IPS-18a (cell line): ENCODE data around the gene SAP30L.

Experiments
- H3K27ac ChIP-seq: one replicate; pipeline ENCODE4 v1.5.1; 2013; ENCODE audit warnings: low read length
- H3K27me3 ChIP-seq: one replicate; pipeline ENCODE4 v1.6.1; 2013; ENCODE audit warnings: mild to moderate bottlenecking, low read length; ENCODE audit not compliant: control insufficient read depth, insufficient read depth
- H3K36me3 ChIP-seq: one replicate; pipeline ENCODE4 v1.6.1; 2013; ENCODE audit warnings: low read depth, low read length; ENCODE audit not compliant: control insufficient read depth
- H3K4me1 ChIP-seq: one replicate; pipeline ENCODE4 v1.6.1; 2013; ENCODE audit warnings: low read depth, low read length; ENCODE audit not compliant: control insufficient read depth
- H3K4me3 ChIP-seq: one replicate; pipeline ENCODE4 v1.5.1; 2013; ENCODE audit warnings: low read length
- H3K9ac ChIP-seq: one replicate; pipeline ENCODE4 v1.6.1; 2013; ENCODE audit warnings: mild to moderate bottlenecking, low read length, moderate library complexity
- H3K9me3 ChIP-seq: one replicate; pipeline ENCODE4 v1.6.1; 2013; ENCODE audit warnings: low read depth, low read length; ENCODE audit not compliant: control insufficient read depth

Gene SAP30L

DNA sequence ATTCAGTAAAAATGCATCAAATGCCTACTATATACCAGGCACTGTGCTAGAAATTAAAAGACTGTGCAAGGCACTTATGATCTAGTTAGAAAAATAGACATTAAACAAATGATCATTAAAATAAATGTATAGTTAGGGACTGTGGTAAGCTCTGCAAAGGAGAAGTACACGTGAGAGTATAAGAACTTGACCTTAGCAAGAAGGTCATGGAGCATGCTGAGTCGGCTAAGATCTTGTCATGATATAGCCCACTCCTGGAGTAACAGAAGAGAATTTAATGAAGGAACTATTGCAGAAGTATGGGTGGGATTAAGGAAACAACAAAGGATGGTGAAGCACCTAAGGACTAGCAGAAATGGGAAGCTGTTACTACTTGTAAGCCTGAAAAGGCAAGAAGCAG, 23.5 kb upstream of the SAP30L start:
- Histone ChIP-seq H3K9ac (no peak overlapping the region), H3K4me3 (no peak overlapping the region), H3K4me1 (no peaks in the 10 kb centered on the region), H3K27ac (no peak overlapping the region), H3K9me3 (no peaks in the 10 kb centered on the region), H3K27me3 (no peaks in the 10 kb centered on the region), H3K36me3 (no peaks in the 10 kb centered on the region)

DNA sequence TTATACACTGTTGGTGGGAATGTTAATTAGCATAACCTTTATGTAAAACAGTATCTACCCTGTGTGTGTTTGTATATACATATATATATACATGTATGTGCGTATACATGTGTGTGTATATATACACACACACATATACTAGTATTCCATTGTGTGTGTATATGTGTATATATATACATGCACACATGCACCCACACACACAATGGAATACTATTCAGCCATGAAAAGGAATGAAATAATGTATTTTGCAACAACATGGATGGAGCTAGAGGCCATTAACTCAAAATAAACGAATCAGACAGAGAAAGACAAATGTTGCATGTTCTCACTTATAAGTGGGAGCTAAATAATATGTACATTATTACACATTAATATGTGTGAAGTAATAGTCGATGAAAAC, 17.6 kb upstream of the SAP30L start:
- Histone ChIP-seq H3K27me3 (no peaks in the 10 kb centered on the region), H3K4me3 (no peak overlapping the region), H3K27ac (no peak overlapping the region), H3K9me3 (no peaks in the 10 kb centered on the region), H3K4me1 (no peaks in the 10 kb centered on the region), H3K9ac (no peak overlapping the region), H3K36me3 (no peaks in the 10 kb centered on the region)

DNA sequence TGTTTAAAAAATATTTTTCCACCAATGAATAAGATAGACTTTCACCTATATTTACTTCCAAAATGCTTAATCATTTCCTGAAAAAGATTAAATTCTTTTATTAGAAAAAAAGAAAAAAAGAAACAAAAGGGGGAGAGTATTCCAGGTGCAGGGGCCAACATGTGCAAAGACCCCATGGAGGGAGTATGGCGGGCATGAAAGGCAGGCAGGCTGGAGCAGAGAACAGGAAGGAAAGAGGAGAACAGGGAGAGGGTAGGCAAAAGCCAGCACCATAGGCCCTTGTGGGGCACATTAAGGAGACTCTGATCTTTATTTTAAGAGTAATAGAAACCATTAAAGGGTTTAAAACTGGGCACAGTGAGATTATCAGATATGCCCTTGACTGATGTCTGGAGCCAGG, 16.5 kb upstream of the SAP30L start:
- H3K27me3 ChIP-seq, result no peaks in the 10 kb centered on the region
- no peak overlapping the region for H3K27ac ChIP-seq
- H3K9me3 ChIP-seq, result no peaks in the 10 kb centered on the region
- H3K36me3 ChIP-seq, result no peaks in the 10 kb centered on the region
- no peak overlapping the region for H3K9ac ChIP-seq
- no peaks in the 10 kb centered on the region for H3K4me1 ChIP-seq
- no peak overlapping the region for H3K4me3 ChIP-seq

DNA sequence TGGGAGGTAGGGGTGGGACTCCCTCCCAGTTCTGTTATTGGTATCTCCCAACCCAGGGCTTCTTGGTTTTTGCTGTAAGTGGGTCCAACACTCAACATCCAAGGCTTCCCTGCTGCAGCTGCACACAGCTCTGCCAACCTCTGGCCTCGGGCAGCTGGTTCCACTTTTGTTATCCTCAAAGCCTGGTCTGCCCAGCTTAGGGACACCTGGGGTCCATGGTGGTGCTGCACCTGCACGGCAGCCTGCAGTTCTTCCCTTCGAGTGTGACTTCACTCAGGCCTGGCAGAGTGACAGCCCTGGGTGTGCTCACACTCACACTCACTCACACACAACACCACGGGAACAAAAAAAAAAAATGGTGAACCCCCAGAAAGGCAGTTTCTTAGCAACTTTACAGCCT, 15.3 kb upstream of the SAP30L start:
- Histone ChIP-seq H3K27me3 (no peaks in the 10 kb centered on the region), H3K36me3 (no peaks in the 10 kb centered on the region), H3K27ac (no peak overlapping the region), H3K9ac (no peak overlapping the region), H3K4me1 (no peaks in the 10 kb centered on the region), H3K9me3 (no peaks in the 10 kb centered on the region), H3K4me3 (no peak overlapping the region)

DNA sequence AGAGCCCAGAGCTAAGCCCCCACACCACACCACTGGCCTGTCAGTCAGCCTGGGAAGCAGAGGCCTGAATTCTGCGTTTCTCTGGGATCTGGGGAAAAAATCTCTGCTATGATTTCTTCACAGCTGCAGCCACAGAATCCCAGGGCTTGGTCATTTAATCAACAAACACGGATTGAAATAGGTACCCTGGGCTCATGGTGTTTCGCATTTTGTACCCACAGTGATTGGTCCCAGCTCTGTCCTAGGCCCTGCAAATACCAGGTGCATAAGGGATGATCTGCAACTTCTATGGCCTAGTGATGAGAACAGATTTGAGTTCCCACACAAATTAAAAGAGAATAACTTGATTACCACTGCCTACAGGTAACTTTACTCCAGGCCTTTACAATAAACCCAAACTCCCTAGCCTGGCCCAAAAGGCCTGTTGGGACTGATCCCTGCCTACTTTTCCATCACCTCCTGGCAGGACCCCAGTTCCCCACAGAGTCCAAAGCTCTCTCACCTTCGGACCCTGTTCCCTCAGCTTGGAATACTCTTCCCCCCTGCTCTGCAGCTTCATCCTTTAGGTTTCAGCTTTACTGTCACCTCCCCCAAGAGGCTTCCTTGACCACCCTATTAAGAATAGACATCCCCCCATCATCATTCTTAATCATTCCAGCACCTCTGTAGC, 14.7 kb upstream of the SAP30L start:
- Histone ChIP-seq H3K4me3 (no peak overlapping the region), H3K4me1 (no peaks in the 10 kb centered on the region), H3K9me3 (no peaks in the 10 kb centered on the region), H3K9ac (no peak overlapping the region), H3K36me3 (peaks cover 3% of the 10 kb centered on the region), H3K27me3 (no peaks in the 10 kb centered on the region), H3K27ac (no peak overlapping the region)

DNA sequence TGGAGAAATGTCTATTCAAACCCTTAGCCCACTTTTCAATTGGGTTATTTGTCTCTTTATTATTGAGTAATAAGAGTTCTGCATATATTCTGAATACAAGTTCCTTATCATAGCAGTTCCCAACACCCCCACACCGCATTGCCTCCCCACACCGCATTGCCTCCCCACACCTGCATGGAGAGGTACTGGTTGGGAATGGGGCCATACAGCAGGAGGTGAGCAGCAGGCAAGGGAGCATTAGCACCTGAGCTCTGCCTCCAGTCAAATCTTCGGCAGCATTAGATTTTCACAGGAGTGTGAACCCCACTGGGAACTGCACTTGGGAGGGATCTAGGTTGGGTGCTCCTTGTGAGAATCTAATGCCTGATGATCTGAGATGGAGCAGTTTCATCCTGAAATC, 10.6 kb upstream of the SAP30L start:
- Histone ChIP-seq H3K4me3 (no peak overlapping the region), H3K9me3 (no peaks in the 10 kb centered on the region), H3K4me1 (no peaks in the 10 kb centered on the region), H3K27ac (no peak overlapping the region), H3K36me3 (peaks cover 12% of the 10 kb centered on the region), H3K9ac (no peak overlapping the region), H3K27me3 (no peaks in the 10 kb centered on the region)

DNA sequence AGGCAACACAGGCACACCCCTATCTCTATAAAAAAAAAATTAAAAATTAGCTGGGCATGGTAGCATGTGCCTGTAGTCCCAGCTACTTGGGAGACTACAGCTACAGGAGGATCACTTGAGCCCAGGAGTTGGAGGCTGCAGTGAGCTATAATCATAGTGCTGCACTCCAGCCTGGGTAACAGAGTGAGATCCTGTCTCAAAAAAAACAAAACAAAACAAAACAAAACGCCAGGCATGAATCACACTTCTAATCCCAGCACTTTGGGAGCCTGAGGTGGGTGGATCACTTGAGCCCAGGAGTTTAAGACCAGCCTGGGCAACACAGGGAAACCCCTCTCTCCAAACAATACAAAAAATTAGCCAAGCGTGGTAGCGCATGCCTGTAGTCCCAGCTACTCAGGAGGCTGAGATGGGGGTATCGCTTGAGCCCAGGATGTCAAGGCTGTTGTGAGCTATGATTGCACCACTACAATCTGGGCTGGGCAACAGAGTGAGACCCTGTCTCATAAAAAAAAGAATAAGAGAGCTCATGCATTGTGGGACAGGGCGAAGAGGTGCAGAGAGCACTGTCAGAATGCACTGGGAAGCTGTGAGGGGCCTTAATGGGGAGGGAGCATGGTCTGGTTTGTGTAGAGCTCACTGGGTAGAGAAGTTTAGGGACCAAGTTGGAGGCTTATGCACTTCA, 8.4 kb upstream of the SAP30L start:
- Histone ChIP-seq H3K4me3 (no peak overlapping the region), H3K27me3 (no peaks in the 10 kb centered on the region), H3K9ac (no peak overlapping the region), H3K4me1 (no peaks in the 10 kb centered on the region), H3K27ac (no peak overlapping the region), H3K36me3 (peaks cover 19% of the 10 kb centered on the region), H3K9me3 (no peaks in the 10 kb centered on the region)

DNA sequence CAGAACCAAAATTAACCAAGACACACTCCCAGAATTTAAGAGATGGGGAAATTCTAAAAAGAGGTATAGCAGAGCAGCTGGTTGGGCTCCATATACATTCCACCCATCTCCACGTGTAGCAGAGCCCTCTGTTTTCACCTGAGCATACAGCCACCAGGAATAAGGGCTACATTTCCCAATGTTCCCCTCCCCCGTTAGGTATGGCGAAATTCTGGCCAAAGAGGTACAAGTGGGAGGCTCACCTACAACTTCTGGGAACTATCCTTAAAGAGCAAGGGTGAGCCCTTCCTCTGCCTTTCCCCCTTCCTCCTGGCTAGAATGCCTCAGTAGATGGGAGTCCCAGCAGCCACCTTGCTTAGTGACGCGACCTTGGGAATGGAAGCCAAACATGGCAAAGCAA, 5.3 kb upstream of the SAP30L start:
- Histone ChIP-seq H3K4me3 (no peak overlapping the region), H3K4me1 (no peaks in the 10 kb centered on the region), H3K9ac (no peak overlapping the region), H3K9me3 (no peaks in the 10 kb centered on the region), H3K36me3 (peaks cover 19% of the 10 kb centered on the region), H3K27ac (no peak overlapping the region), H3K27me3 (peaks cover 7% of the 10 kb centered on the region)

DNA sequence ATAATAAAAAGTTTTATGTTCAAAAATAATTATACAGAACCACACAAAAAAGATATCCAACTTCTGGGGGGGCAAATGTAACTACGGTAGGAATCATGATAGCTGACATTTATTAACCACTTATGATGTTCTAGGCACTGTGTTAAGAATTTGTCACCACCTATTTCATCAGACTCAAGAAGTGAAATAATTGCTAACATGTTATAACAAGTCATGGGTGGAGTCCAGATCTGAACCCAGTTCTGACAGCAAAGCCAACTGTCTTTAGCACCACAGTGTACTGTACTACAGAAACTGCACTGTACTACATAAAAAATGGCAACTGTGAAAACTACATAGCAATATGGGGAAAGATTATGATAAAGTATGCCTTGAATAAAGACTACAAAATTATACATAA, 3.0 kb upstream of the SAP30L start:
- peaks cover 15% of the 10 kb centered on the region for H3K36me3 ChIP-seq
- H3K27ac ChIP-seq, result no peak overlapping the region
- no peak overlapping the region for H3K4me3 ChIP-seq

DNA sequence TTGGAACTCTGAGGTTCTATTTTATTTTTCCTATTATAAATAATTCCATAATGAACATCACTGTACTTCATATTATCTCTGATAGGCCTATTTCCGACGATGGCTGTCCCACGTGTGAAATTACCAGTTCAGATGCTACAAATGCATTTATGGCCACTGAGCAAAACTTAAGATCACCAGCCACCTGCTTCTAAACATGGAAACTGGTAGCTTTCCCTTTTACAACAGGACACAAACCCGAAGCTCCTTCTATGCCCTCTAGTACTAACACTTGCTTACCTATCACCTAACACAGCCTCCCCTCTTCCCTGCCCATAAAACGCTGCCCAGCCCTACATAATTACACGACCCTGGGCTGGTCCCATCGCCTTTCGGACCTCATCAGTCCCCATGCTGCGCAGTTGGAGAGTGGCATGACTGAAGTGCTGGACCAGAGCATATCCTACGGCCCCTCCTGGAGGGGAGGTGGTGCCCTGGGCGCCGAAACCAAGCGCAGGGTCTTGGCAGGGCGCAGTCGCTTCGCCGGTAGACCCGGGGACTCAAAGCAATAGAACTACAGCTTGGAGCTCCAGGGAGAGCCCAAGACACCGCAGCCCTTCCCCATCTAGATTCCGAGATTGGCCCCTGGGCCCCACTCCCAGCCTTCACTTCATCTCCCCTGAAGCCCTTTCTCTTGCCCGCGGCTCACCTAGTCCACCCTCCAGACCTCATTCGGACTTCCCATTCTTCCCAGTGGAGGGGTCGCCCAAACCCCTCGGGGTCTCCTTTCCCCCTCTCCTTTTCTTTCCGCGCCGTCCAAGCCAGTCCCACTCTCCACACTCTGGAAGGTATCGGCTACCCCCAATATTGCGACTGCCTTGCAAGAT, 1.0 kb upstream of the SAP30L start:
- H3K9me3 ChIP-seq, result no peaks in the 10 kb centered on the region
- H3K27ac ChIP-seq, result no peak overlapping the region
- peak overlapping the region; percentile 54 for H3K9ac ChIP-seq
- H3K4me1 ChIP-seq, result peaks cover 5% of the 10 kb centered on the region
- peak overlapping the region; percentile 99 for H3K4me3 ChIP-seq
- H3K36me3 ChIP-seq, result peaks cover 8% of the 10 kb centered on the region
- H3K27me3 ChIP-seq, result peaks cover 22% of the 10 kb centered on the region

More for the DNA sequence above, 3.0 kb upstream of the SAP30L start:
- H3K9me3 ChIP-seq, result no peaks in the 10 kb centered on the region
- peaks cover 18% of the 10 kb centered on the region for H3K27me3 ChIP-seq
- peaks cover 5% of the 10 kb centered on the region for H3K4me1 ChIP-seq
- no peak overlapping the region for H3K9ac ChIP-seq

DNA sequence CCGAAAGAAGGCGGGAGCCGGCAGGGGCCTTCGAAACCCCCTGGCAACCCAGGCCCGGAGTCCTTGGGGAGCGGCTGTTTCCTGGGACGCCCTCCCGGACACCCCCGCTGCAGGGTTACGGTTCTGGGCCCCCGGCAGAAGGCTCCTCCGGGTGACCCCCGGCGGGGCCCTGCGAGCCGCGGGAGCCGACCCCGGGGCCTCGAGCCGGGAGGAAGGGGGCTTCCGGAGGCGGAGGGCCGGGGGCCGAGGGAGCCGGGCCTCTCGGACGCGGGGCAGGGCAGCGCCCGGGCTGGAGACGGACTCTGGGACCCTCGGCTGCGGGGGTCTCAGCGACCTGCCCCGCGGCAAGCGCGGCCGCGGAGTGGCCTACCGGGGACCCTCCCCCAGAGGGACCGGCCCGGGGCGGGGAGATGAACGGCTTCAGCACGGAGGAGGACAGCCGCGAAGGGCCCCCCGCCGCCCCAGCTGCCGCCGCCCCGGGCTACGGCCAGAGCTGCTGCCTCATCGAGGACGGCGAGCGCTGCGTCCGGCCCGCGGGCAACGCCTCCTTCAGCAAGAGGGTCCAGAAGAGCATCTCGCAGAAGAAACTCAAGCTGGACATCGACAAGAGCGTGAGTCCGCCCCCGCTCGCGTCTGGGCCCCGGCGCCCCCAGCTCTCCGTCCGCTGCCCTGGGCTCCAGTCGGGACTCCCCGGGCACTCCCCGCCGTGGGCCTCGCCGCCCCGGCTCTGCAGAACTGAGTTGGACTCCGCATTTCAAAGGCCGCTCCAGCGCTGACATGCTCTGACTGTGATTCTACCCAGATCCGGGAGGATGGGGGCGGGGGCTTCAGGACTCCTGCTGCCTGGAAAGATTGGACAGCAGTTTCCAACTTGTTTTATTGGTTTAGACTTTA, 645 bp downstream of the SAP30L start:
- peak overlapping the region; percentile 99 for H3K4me3 ChIP-seq
- H3K9me3 ChIP-seq, result no peaks in the 10 kb centered on the region
- no peak overlapping the region for H3K27ac ChIP-seq
- H3K36me3 ChIP-seq, result peaks cover 5% of the 10 kb centered on the region
- H3K9ac ChIP-seq, result peak overlapping the region; percentile 23
- H3K27me3 ChIP-seq, result peaks cover 22% of the 10 kb centered on the region
- H3K4me1 ChIP-seq, result peaks cover 5% of the 10 kb centered on the region
